NCI-H187 (cell line): ENCODE results near the gene WDFY4.

ENCODE experiments used
- DNase-seq, 2 experiments: peaks; one replicate each; lab custom pipeline; 2025; lab: John Stamatoyannopoulos, UW

The WDFY4 gene

GRCh38 chr10:48714088-48714487 lies 29.4 kb downstream of the WDFY4 start:
- no peak for DNase-seq

- DNase-seq, result no peak
These were observed 31.7 kb downstream of the WDFY4 start for GRCh38 chr10:48716416-48716815.

DNA sequence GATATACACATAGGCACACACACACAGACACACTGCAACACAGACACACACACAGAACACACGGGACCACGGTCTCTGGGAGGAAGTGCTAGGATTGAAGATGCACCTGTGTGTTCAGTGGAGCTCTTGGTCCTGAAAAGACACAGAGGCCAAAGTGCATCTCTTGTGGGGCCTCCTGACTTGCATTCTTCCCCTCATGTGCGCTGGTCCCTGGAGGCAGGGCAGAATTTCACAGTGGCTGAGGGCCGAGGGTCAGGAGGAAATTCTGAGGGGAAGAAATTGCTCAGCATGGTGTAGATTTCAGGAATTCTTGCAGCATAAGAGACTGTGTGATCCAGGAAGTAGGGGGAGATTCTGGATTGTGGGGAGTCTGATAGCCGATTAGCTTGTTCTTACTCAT lies 35.9 kb downstream of the WDFY4 start:
- no peak for DNase-seq

- no peak for DNase-seq
These were observed 37.8 kb downstream of the WDFY4 start for GRCh38 chr10:48722153-48723145.

DNA sequence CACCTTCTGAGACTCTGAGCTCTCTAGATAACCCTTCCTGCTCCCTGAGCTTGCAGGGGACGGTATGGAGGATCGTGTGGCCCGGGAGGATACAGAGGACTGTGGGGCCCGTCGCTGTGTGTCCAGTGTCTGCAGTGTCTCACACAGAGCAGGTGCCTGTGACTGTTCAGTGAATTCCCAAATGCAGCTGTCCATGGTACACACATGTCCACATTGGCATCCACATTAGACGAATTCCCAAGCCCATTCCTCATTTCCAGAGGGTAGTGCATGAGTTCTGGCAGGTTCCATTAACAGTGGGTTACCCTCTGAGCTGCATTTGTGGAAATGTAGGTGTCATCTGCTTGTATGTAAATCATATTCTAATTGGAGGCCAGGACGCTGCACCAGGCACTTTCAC lies 39.5 kb downstream of the WDFY4 start:
- no peak for DNase-seq

GRCh38 chr10:48725708-48726107 lies 41.0 kb downstream of the WDFY4 start:
- no peak for DNase-seq

DNA sequence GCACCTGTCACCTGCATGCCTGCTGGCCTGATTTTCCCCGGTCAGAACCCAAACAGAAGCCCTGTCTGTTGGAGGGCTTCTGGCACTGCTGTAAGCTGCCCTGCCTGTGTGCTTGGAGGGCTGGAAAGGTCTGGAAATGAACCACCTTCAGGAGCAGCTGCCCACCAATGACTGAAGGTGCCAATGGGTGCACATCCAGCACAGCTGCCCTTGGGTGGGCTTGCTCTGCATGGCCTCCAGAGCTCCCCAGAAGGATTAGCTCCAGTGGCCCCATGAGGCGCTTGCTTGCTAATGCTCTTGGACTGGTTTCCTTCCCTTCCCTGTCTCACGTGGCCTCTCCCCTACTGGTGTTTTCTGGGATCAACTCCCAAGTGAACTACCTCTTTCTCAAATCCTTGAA lies 43.2 kb downstream of the WDFY4 start:
- no peak for DNase-seq

- DNase-seq, result no peak
These were observed 44.5 kb downstream of the WDFY4 start for GRCh38 chr10:48729222-48729621.

GRCh38 chr10:48729941-48730457 lies 45.3 kb downstream of the WDFY4 start:
- DNase-seq, result no peak

DNA sequence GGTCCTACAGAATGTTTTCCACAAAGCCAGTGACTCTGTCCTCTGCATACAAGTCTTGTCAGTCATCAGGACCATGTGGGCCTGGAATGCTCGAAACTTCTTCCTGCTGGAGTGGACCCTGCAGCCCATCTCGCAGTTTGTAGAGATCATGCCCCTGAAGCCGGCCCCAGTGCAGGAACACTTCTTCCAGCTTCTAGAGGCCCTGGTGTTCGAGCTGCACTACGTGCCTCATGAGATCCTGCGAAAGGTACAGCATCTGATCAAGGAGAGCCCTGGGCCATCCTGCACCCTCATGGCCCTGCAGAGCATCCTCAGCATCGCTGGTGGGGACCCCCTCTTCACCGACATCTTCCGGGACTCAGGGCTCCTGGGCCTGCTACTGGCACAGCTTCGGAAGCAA lies 46.5 kb downstream of the WDFY4 start:
- no peak for DNase-seq

DNA sequence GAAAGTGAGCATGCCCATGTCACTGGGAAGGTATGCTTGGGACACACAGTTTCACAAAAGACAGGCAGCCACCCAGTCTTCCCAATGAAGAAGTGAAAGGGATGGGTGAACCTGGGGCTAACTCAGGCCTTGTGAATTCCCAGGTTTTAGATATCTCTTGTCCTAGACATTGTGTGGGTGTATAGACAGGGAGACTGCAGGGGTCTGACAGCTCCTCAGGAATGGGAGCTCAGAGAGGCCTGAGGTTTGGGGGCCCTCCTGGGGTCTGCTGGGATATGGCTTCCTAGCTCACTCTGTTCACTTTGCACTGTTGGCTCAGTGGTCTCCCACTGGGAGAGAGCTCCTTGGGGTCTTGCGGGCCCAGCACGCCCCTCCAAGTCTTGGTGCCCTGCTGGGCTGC lies 47.0 kb downstream of the WDFY4 start:
- DNase-seq, result no peak

GRCh38 chr10:48733329-48733728 lies 48.7 kb downstream of the WDFY4 start:
- DNase-seq, result no peak

- DNase-seq, result no peak
These were observed 51.2 kb downstream of the WDFY4 start for GRCh38 chr10:48735836-48736390.

- no peak for DNase-seq
These were observed 51.9 kb downstream of the WDFY4 start for GRCh38 chr10:48736596-48736995.

DNA sequence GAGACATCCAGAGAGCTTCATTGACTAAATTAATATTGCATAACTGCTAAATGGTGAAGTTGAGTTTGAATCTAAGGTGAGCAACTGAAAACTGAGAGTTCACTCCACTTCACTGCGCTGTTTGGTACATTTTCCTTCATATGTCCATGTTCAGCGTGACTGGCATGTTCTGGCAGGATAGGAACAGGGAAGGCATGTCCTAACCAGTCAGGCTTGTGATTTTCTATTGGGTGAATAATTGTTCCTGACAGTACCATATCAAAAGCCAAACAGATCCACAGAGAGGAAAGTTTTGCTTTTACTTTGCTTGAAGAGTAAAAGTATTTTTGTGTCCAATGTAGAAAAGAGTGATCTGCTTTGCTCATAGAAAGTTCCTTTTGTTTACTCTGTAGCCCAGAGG lies 53.2 kb downstream of the WDFY4 start:
- no peak for DNase-seq

DNA sequence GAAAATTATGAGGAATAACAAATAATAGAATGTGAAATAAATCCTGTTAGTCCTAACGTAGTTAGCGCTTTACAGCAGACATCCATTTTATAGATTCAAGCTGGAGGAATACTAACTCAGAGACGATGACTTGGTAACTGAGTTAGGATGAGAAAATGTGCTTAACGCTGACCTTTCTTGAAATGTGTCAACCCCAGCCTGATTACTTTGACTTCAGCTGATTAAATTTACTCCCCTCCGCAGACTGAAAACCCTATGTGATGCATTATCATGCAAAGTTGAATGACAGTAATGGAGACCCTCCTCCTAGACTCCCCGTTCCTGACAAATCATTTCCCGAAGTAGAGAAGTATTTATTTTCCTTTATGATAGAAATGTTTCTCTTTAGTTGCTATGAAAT lies 54.5 kb downstream of the WDFY4 start:
- no peak for DNase-seq

DNA sequence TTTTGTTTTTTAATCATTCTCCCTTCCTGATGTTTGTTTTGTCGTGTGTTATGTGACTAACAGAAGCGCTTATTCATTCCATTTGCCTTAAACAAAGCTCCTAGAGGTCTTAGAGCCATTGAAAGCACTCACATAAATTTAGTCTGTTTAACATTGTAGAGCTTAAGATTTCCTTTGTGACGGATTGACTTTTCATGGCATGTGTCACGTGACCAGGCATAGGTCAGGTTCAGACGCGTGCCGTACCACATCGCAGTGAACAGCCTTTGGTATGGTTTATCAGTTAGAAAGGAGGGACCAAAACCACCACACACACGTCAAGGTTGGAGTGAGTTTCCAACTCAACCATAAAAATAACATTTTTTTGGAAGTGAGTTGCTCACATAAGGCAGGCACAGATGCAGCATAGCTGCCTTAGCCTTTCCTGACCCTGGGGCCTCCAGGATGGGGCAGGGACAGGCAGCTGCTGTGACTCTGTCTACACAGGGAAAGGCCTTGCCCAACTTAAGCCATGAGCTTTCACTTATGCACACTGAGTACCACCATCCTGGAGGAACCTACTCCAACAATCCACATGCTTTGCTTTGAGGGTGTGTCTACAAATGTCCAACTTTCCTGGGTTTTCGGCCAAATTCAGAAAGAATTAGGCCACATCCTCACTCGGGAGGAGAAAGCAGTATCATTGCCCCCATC lies 55.5 kb downstream of the WDFY4 start:
- no peak for DNase-seq

GRCh38 chr10:48740988-48741387 lies 56.3 kb downstream of the WDFY4 start:
- no peak for DNase-seq

GRCh38 chr10:48742891-48743860 lies 58.5 kb downstream of the WDFY4 start:
- DNase-seq, result no peak

DNA sequence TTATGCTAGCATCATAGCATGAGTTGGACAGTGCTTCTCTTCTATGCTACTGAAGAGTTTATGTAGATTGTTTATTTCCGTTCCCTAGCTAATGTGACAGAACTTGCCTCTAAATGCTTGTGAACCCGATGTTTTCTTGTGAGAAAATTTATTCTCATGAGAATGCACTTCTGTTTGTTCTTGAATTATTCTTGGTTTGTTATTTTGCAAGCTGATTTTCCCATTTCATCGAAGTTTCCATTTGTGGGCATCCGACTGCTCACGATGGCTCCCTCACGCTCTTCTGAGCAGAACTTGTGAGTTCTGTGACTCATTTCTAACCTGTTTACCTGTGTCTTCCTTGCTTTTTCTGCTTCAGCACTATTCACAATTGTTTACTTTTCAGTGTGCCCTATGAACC lies 59.9 kb downstream of the WDFY4 start:
- no peak for DNase-seq

DNA sequence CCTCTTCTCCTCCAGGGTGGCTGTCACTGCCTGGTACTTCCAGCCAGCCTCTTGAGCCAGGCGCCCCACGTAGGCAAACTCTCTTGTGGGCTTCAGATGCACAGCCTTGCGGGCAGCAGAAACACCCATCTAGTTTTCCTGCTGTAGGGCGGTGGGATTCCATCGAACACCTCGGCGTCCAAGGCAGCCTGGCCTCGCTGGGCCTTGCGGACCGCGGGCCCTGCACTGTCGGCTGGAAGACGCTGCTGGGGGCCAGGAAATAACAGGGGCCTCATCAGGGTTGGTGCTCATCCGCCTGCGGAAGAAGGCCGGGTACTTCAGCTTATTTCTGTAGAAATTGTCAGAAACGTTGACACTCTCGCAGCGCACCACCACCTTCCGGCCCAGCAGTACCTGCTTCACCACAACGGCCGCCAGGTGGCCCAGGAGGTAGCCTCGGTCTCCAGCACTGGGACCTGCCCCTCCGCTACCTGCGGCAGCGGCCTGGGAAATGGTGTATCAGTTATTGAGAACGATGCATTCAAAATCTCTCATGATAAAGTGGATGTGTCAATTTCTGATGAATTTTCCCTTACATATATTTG lies 61.1 kb downstream of the WDFY4 start:
- no peak for DNase-seq
